ENCODE data around the gene AKAP14. TPM values are rescaled to one million over a fixed set of nuclear protein-coding genes. Genes with fewer than 3 reads are reported as not detected.
"Not testable (repeated sequence)": the region's sequence is repeated elsewhere in the genome, so short reads cannot be mapped to it uniquely, and the experiment has no call there.

Gene AKAP14
- total RNA-seq, 4 donors from 2014 or later = not detected

GRCh38 chrX:119899125-119899524 lies 3.4 kb downstream of the AKAP14 start:
- no peaks in the 10 kb centered on the region for H3K4me1 ChIP-seq
- no peaks in the 10 kb centered on the region for H3K27me3 ChIP-seq
- no peak for DNase-seq (ENCODE audit: low spot score in 2 of 2)
- H3K4me3 ChIP-seq = no peak overlapping the region
- 5 to 16% methylated on average over 2 of the region's 2 CpGs for WGBS, 2 donors
- H3K9me3 ChIP-seq = no peaks in the 10 kb centered on the region
- TF ChIP-seq POLR2A (IDR thresholded peaks at IDR 0.05) (no peak), CTCF (IDR thresholded peaks at IDR 0.05) (no peak), EP300 (IDR thresholded peaks at IDR 0.05) (no peak)
- no peak overlapping the region for H3K27ac ChIP-seq
- no peaks in the 10 kb centered on the region for H3K36me3 ChIP-seq

- Histone ChIP-seq H3K9me3 (no peaks in the 10 kb centered on the region), H3K27me3 (no peaks in the 10 kb centered on the region), H3K4me3 (no peak overlapping the region), H3K27ac (no peak overlapping the region), H3K4me1 (no peaks in the 10 kb centered on the region), H3K36me3 (no peaks in the 10 kb centered on the region)
- TF ChIP-seq EP300 (IDR thresholded peaks at IDR 0.05) (no peak), CTCF (IDR thresholded peaks at IDR 0.05) (no peak), POLR2A (IDR thresholded peaks at IDR 0.05) (no peak)
- 63 to 74% methylated on average over 1 of the region's 1 CpG for WGBS, 2 donors
- DNase-seq (ENCODE audit: low spot score in 2 of 2) = no peak
Observed at GRCh38 chrX:119900976-119901375, 5.3 kb downstream of the AKAP14 start.

GRCh38 chrX:119916310-119916709 lies 20.6 kb downstream of the AKAP14 start:
- Histone ChIP-seq H3K27me3 (no peaks in the 10 kb centered on the region), H3K4me3 (no peak overlapping the region), H3K9me3 (no peaks in the 10 kb centered on the region), H3K4me1 (no peaks in the 10 kb centered on the region), H3K27ac (no peak overlapping the region), H3K36me3 (no peaks in the 10 kb centered on the region)
- TF ChIP-seq EP300 (IDR thresholded peaks at IDR 0.05) = no peak
- no peak for TF ChIP-seq CTCF (IDR thresholded peaks at IDR 0.05)
- no peak for TF ChIP-seq POLR2A (IDR thresholded peaks at IDR 0.05)
- WGBS, 2 donors = 82% methylated on average over 5 of the region's 5 CpGs
- no peak for DNase-seq (ENCODE audit: low spot score in 2 of 2)

- TF ChIP-seq EP300 (IDR thresholded peaks at IDR 0.05) (no peak), CTCF (IDR thresholded peaks at IDR 0.05) (no peak), POLR2A (IDR thresholded peaks at IDR 0.05) (no peak)
- DNase-seq (ENCODE audit: low spot score in 2 of 2) = no peak
Observed at GRCh38 chrX:119917877-119918276, 22.2 kb downstream of the AKAP14 start.

GRCh38 chrX:119919835-119920585 lies 24.3 kb downstream of the AKAP14 start:
- Histone ChIP-seq H3K27ac (no peak overlapping the region), H3K27me3 (no peaks in the 10 kb centered on the region), H3K9me3 (no peaks in the 10 kb centered on the region), H3K36me3 (peaks cover 0 to 23% (median 0%) of the 10 kb centered on the region in 3 donors), H3K4me3 (no peak overlapping the region), H3K4me1 (no peaks in the 10 kb centered on the region)
- 83 to 87% methylated on average over 5 of the region's 5 CpGs for WGBS, 2 donors
- no peak for TF ChIP-seq POLR2A (IDR thresholded peaks at IDR 0.05)
- no peak for TF ChIP-seq CTCF (IDR thresholded peaks at IDR 0.05)
- no peak for TF ChIP-seq EP300 (IDR thresholded peaks at IDR 0.05)
- no peak for DNase-seq (ENCODE audit: low spot score in 2 of 2)

More at GRCh38 chrX:119917877-119918276, 22.2 kb downstream of the AKAP14 start:
- WGBS, 2 donors = 84 to 89% methylated on average over 2 of the region's 2 CpGs
- Histone ChIP-seq H3K27me3 (no peaks in the 10 kb centered on the region), H3K27ac (no peak overlapping the region), H3K4me1 (no peaks in the 10 kb centered on the region), H3K36me3 (peaks cover 0 to 6% (median 0%) of the 10 kb centered on the region in 3 donors), H3K4me3 (no peak overlapping the region), H3K9me3 (no peaks in the 10 kb centered on the region)

GRCh38 chrX:119922391-119922790 lies 26.7 kb downstream of the AKAP14 start:
- not testable (repeated sequence) for H3K4me1 ChIP-seq; DNase-seq (ENCODE audit: low spot score in 2 of 2)
- 93 to 100% methylated on average over 6 to 7 of the region's 7 CpGs for WGBS, 2 donors

More at GRCh38 chrX:119922391-119922790, 26.7 kb downstream of the AKAP14 start:
- not testable (repeated sequence) for H3K9me3 ChIP-seq, H3K27ac ChIP-seq, H3K4me3 ChIP-seq, H3K27me3 ChIP-seq
- peaks cover 0 to 39% (median 0%) of the 10 kb centered on the region in 3 donors for H3K36me3 ChIP-seq
